Lower leg skin (tissue), 3 donors: ENCODE data around the gene LHX3.

Experiments
- POLR2A ChIP-seq, 2 donors: fragments of 450-650 bp; IDR thresholded peaks; one replicate each; pipeline ENCODE4 v1.6.1; 2016 to 2017; ENCODE audit warnings: antibody characterized with exemption in 2 of 2, mild to moderate bottlenecking in 1 of 2, moderate library complexity in 1 of 2
- TF ChIP-seq, protein P1 (sequence below), 3 donors: fragments of 450-650 bp; IDR thresholded peaks; one replicate each; pipeline ENCODE4 v1.5.1; 2016; ENCODE audit warnings: antibody characterized with exemption in 3 of 3, mild to moderate bottlenecking in 3 of 3, moderate library complexity in 2 of 3

DNA sequence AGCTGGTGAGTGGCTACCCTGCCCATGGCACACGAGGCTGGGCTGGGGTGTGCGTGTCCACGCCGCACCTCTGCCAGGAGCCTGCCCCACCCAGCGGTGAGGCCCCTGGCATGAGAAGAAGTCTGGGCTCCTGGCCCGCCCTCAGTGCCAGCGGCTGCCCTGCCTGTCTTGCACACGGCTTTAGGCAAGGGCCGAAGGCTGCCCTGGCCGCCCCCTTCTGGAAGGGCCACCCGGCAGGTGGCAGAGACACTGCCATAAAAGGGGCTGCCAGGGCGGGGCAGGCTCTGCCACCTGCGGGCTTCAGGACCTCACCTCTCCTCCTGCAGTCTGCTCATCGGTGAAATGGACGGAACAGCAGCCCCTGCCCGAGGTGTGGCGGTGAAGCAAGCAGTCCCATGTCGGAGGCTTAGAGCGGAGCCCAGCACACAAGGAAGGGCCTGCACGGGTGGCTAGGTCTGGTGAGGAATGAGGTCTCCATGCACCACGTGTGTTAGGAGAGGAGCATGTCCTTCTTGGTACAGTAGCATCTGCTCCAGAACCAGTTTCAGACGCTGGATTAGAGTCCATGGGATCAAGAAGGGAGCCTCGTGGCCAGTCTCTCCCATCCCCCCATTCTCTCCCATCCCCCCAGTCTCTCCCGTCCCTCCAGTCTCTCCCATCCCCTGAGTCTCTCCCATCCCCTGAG lies 51.4 kb downstream of the LHX3 start:
- no peak for TF ChIP-seq POLR2A (IDR thresholded peaks at IDR 0.05)
- TF ChIP-seq, protein P1, sequence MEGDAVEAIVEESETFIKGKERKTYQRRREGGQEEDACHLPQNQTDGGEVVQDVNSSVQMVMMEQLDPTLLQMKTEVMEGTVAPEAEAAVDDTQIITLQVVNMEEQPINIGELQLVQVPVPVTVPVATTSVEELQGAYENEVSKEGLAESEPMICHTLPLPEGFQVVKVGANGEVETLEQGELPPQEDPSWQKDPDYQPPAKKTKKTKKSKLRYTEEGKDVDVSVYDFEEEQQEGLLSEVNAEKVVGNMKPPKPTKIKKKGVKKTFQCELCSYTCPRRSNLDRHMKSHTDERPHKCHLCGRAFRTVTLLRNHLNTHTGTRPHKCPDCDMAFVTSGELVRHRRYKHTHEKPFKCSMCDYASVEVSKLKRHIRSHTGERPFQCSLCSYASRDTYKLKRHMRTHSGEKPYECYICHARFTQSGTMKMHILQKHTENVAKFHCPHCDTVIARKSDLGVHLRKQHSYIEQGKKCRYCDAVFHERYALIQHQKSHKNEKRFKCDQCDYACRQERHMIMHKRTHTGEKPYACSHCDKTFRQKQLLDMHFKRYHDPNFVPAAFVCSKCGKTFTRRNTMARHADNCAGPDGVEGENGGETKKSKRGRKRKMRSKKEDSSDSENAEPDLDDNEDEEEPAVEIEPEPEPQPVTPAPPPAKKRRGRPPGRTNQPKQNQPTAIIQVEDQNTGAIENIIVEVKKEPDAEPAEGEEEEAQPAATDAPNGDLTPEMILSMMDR (IDR thresholded peaks at IDR 0.05) = no peak
